Lower leg skin (tissue), 3 donors: Measurements from ENCODE around the gene EIF5A2.

Experiments
- POLR2A ChIP-seq, 2 donors: fragments of 450-650 bp; IDR thresholded peaks; one replicate each; pipeline ENCODE4 v1.6.1; 2016 to 2017; ENCODE audit warnings: antibody characterized with exemption in 2 of 2, mild to moderate bottlenecking in 1 of 2, moderate library complexity in 1 of 2
- TF ChIP-seq, protein P1 (sequence below), 3 donors: fragments of 450-650 bp; IDR thresholded peaks; one replicate each; pipeline ENCODE4 v1.5.1; 2016; ENCODE audit warnings: antibody characterized with exemption in 3 of 3, mild to moderate bottlenecking in 3 of 3, moderate library complexity in 2 of 3

- TF ChIP-seq, protein P1, sequence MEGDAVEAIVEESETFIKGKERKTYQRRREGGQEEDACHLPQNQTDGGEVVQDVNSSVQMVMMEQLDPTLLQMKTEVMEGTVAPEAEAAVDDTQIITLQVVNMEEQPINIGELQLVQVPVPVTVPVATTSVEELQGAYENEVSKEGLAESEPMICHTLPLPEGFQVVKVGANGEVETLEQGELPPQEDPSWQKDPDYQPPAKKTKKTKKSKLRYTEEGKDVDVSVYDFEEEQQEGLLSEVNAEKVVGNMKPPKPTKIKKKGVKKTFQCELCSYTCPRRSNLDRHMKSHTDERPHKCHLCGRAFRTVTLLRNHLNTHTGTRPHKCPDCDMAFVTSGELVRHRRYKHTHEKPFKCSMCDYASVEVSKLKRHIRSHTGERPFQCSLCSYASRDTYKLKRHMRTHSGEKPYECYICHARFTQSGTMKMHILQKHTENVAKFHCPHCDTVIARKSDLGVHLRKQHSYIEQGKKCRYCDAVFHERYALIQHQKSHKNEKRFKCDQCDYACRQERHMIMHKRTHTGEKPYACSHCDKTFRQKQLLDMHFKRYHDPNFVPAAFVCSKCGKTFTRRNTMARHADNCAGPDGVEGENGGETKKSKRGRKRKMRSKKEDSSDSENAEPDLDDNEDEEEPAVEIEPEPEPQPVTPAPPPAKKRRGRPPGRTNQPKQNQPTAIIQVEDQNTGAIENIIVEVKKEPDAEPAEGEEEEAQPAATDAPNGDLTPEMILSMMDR (IDR thresholded peaks at IDR 0.05): no peak
- no peak for TF ChIP-seq POLR2A (IDR thresholded peaks at IDR 0.05)
Measured at GRCh38 chr3:170889630-170890029, 18.8 kb downstream of the EIF5A2 start.
